A204.1 (cell line): ENCODE measurements around the gene DCC.
"Not testable (repeated sequence)": the region's sequence is repeated elsewhere in the genome, so short reads cannot be mapped to it uniquely, and the experiment has no call there.

Experiments
- FAIRE-seq: peaks from 2 replicates; lab custom pipeline; 2012; peaks lifted over from hg19 to GRCh38; lab: Jason Lieb, UNC

The DCC gene

GRCh38 chr18:52348209-52348608 is 8.2 kb downstream of the DCC start:
- FAIRE-seq: no peak

- FAIRE-seq: no peak
These were observed 9.5 kb downstream of the DCC start for GRCh38 chr18:52349498-52349897.

- FAIRE-seq: no peak
These were observed 12.9 kb downstream of the DCC start for GRCh38 chr18:52352920-52353319.

- FAIRE-seq: no peak
These were observed 13.6 kb downstream of the DCC start for GRCh38 chr18:52353589-52353988.

- FAIRE-seq: no peak
These were observed 23.9 kb downstream of the DCC start for GRCh38 chr18:52363861-52364260.

GRCh38 chr18:52366851-52367250 is 26.9 kb downstream of the DCC start:
- FAIRE-seq: not testable (repeated sequence)

GRCh38 chr18:52367953-52368742 is 28.2 kb downstream of the DCC start:
- no peak for FAIRE-seq

GRCh38 chr18:52370841-52371240 is 30.8 kb downstream of the DCC start:
- no peak for FAIRE-seq

GRCh38 chr18:52376104-52376503 is 36.1 kb downstream of the DCC start:
- FAIRE-seq: no peak

- no peak for FAIRE-seq
These were observed 37.1 kb downstream of the DCC start for GRCh38 chr18:52377094-52377493.

GRCh38 chr18:52386306-52386705 is 46.3 kb downstream of the DCC start:
- no peak for FAIRE-seq

GRCh38 chr18:52387175-52387574 is 47.2 kb downstream of the DCC start:
- FAIRE-seq: no peak

GRCh38 chr18:52391810-52392559 is 52.0 kb downstream of the DCC start:
- no peak for FAIRE-seq

- no peak for FAIRE-seq
These were observed 54.6 kb downstream of the DCC start for GRCh38 chr18:52394602-52395001.

GRCh38 chr18:52395146-52395852 is 55.3 kb downstream of the DCC start:
- no peak for FAIRE-seq

GRCh38 chr18:52401236-52401635 is 61.2 kb downstream of the DCC start:
- FAIRE-seq: no peak

- no peak for FAIRE-seq
These were observed 62.8 kb downstream of the DCC start for GRCh38 chr18:52402814-52403213.

GRCh38 chr18:52403291-52404021 is 63.5 kb downstream of the DCC start:
- no peak for FAIRE-seq

GRCh38 chr18:52408800-52409302 is 68.9 kb downstream of the DCC start:
- no peak for FAIRE-seq

- FAIRE-seq: no peak
These were observed 69.7 kb downstream of the DCC start for GRCh38 chr18:52409727-52410126.

GRCh38 chr18:52415131-52415530 is 75.1 kb downstream of the DCC start:
- FAIRE-seq: no peak

GRCh38 chr18:52422985-52423601 is 83.1 kb downstream of the DCC start:
- FAIRE-seq: no peak
